ENCODE measurements around the gene TMEM51. TPM values are rescaled to one million over a fixed set of nuclear protein-coding genes. Genes with fewer than 3 reads are reported as not detected.
A peak's percentile ranks its signal among the peaks of the same experiment; 100 is the strongest.

Gene TMEM51
- total RNA-seq, 1 experiment from 2014 or later = 10.4 TPM

GRCh38 chr1:15205586-15206346, 52.2 kb downstream of the TMEM51 start:
- ChIA-PET CTCF (interaction anchor here (0.6 to 3.4 kb wide), 10 partner anchors 8 to 143 kb away, joined by 3 to 27 read pairs (median 4); partner anchors contain the start of gene TMEM51), POLR2A (interaction anchor here (0.9 kb wide), 1 partner anchor 52 kb away, joined by 4 read pairs; the partner anchor contains the start of gene TMEM51)
- H3K36me3 Mint-ChIP-seq = no peaks in the 10 kb centered on the region
- no peaks in the 10 kb centered on the region for H3K9me3 Mint-ChIP-seq
- peak overlapping the region; percentile 54 for H3K4me3 Mint-ChIP-seq
- H3K27me3 Mint-ChIP-seq (ENCODE audit: low read depth) = no peaks in the 10 kb centered on the region
- TF ChIP-seq ZNF121 (CRISPR knock-in tag; IDR thresholded peaks at IDR 0.05) (peak; percentile 91), AR (CRISPR knock-in tag; IDR thresholded peaks at IDR 0.05) (no peak)
- peaks cover 70% of the 10 kb centered on the region for H3K4me1 Mint-ChIP-seq
- ATAC-seq = no peak
- no peak for DNase-seq (ENCODE audit: low spot score)
- H3K27ac Mint-ChIP-seq = peak overlapping the region; percentile 98

- POLR2A ChIA-PET = interaction anchor here (0.6 to 0.9 kb wide), 2 partner anchors 42 to 53 kb away, joined by 3 to 4 read pairs; partner anchors contain the start of gene TMEM51
- CTCF ChIA-PET = interaction anchor here (0.6 to 3.4 kb wide), 6 partner anchors 9 to 78 kb away, joined by 3 to 27 read pairs (median 5); partner anchors contain the start of gene TMEM51
- Mint-ChIP-seq H3K27ac (peak overlapping the region; percentile 98), H3K4me3 (peak overlapping the region; percentile 62), H3K9me3 (no peaks in the 10 kb centered on the region), H3K4me1 (peaks cover 64% of the 10 kb centered on the region), H3K36me3 (no peaks in the 10 kb centered on the region), H3K27me3 (ENCODE audit: low read depth) (no peaks in the 10 kb centered on the region)
- TF ChIP-seq HMGXB4 (CRISPR knock-in tag; IDR thresholded peaks at IDR 0.05) = no peak
- TF ChIP-seq E2F1 (CRISPR knock-in tag; IDR thresholded peaks at IDR 0.05) = 0 out of 2 replicates have a peak, but pooled peaks have one; percentile 59
- TF ChIP-seq SOX15 (CRISPR knock-in tag; IDR thresholded peaks at IDR 0.05) = no peak
- TF ChIP-seq ZNF281 (CRISPR knock-in tag; IDR thresholded peaks at IDR 0.05) = peak; percentile 62; the same call in 1 of the 2 replicates
- TF ChIP-seq NFE2L1 (CRISPR knock-in tag; IDR thresholded peaks at IDR 0.05) = peak; percentile 8; the same call in 1 of the 2 replicates
- TF ChIP-seq ZNF232 (CRISPR knock-in tag; IDR thresholded peaks at IDR 0.05) = 0 out of 2 replicates have a peak, but pooled peaks have one; percentile 24
- peak; percentile 46; the same call in 1 of the 2 replicates for TF ChIP-seq TP53 (CRISPR knock-in tag; IDR thresholded peaks at IDR 0.05)
- no peak for TF ChIP-seq NFATC4 (CRISPR knock-in tag; IDR thresholded peaks at IDR 0.05)
- peak; percentile 81 for ATAC-seq
- DNase-seq (ENCODE audit: low spot score) = no peak
These were observed 53.0 kb downstream of the TMEM51 start for GRCh38 chr1:15206418-15207030.
